B cell (primary cell): ENCODE data around the gene SYNPO. TPM values are rescaled to one million over a fixed set of nuclear protein-coding genes. Genes with fewer than 3 reads are reported as not detected.

Experiments
- ATAC-seq: fragments of 200-7000 bp; cut with Tn5 transposase; one replicate; pipeline ENCODE4 v1.10.0; 2021; ENCODE audit warnings: low read depth, mild to moderate bottlenecking, moderate number of reproducible peaks, moderate library complexity
- CTCF ChIA-PET: fragments of 350-600 bp; sonication (Branson Sonifier 250); formaldehyde crosslinking; loops from one replicate; lab custom pipeline; 2021; ENCODE audit warnings: antibody characterized with exemption, inconsistent platforms; lab: Charles Lee
- POLR2A ChIA-PET: fragments of 350-600 bp; sonication (Branson Sonifier 250); formaldehyde crosslinking; loops from one replicate; lab custom pipeline; 2021; ENCODE audit warnings: antibody characterized with exemption; lab: Charles Lee
- DNase-seq: peaks from one replicate; pipeline ENCODE4 v3.0.0; 2013
- H2AFZ ChIP-seq: 2 replicates; pipeline ENCODE4 v1.6.1; 2012; ENCODE audit warnings: mild to moderate bottlenecking, low read depth, low read length; ENCODE audit not compliant: insufficient read depth, poor library complexity, severe bottlenecking
- H3K27ac ChIP-seq, 2 donors: 1 replicate in 1 of 2; 2 replicates in 1 of 2; pipeline ENCODE4 v1.5.1; 2012 to 2013; ENCODE audit warnings: low read length in 2 of 2, mild to moderate bottlenecking in 2 of 2, moderate library complexity in 1 of 2
- H3K27me3 ChIP-seq, 4 experiments: fragments of 200-600 bp in 1 of 4; sonication (generic) in 1 of 4; replicated peaks in 1 of 4; 1 replicate in 2 of 4; 2 replicates in 2 of 4; pipeline versions ENCODE4 v1.6.1 to v1.7.0; 2013 to 2016; ENCODE audit warnings: low read length in 3 of 4, mild to moderate bottlenecking in 2 of 4, mixed read lengths in 1 of 4, moderate library complexity in 1 of 4; ENCODE audit not compliant: insufficient read depth in 4 of 4, control insufficient read depth in 3 of 4; ENCODE audit errors: control extremely low read depth in 1 of 4
- H3K36me3 ChIP-seq, 2 experiments: replicated peaks in 1 of 2; 1 replicate in 1 of 2; 2 replicates in 1 of 2; pipeline versions ENCODE4 v1.6.1 to v1.7.1; 2013; ENCODE audit warnings: low read length in 1 of 2; ENCODE audit not compliant: insufficient read depth in 2 of 2, control insufficient read depth in 1 of 2; ENCODE audit errors: control extremely low read depth in 1 of 2, extremely low read depth in 1 of 2
- H3K4me1 ChIP-seq, 2 donors: fragments of 200-600 bp in 1 of 2; sonication (generic) in 1 of 2; 1 replicate in 1 of 2; 2 replicates in 1 of 2; pipeline versions ENCODE4 v1.5.1 to v1.6.1; 2013 to 2017; ENCODE audit warnings: low read length in 2 of 2; ENCODE audit not compliant: control insufficient read depth in 2 of 2, insufficient read depth in 2 of 2
- H3K4me2 ChIP-seq: replicated peaks from 2 replicates; pipeline ENCODE3; 2012; ENCODE audit warnings: mild to moderate bottlenecking, low read depth, low read length; ENCODE audit not compliant: poor library complexity, severe bottlenecking
- H3K4me3 ChIP-seq, 5 experiments: fragments of 200-600 bp in 1 of 5; sonication (generic) in 1 of 5; 1 replicate in 3 of 5; 2 replicates in 2 of 5; pipeline versions ENCODE4 v1.5.1 to v1.7.0; 2011 to 2016; ENCODE audit warnings: low read length in 4 of 5, mild to moderate bottlenecking in 4 of 5, low read depth in 2 of 5, control low read depth in 1 of 5, moderate library complexity in 1 of 5; ENCODE audit not compliant: insufficient read depth in 1 of 5; ENCODE audit errors: control extremely low read depth in 1 of 5, extremely low read depth in 1 of 5
- H3K79me2 ChIP-seq: fragments of 200-600 bp; sonication (generic); one replicate; pipeline ENCODE4 v1.6.0; 2016; ENCODE audit warnings: low read length; ENCODE audit not compliant: control insufficient read depth, insufficient read depth
- H3K9ac ChIP-seq: fragments of 200-600 bp; sonication (generic); 2 replicates; pipeline ENCODE4 v1.6.1; 2017; ENCODE audit warnings: mild to moderate bottlenecking, low read length, moderate library complexity
- H3K9me3 ChIP-seq, 3 donors: one replicate each; pipeline versions ENCODE4 v1.6.1 to v1.7.1; 2013; ENCODE audit warnings: low read length in 2 of 3; ENCODE audit not compliant: control insufficient read depth in 2 of 3, insufficient read depth in 1 of 3; ENCODE audit errors: control extremely low read depth in 1 of 3
- H4K20me1 ChIP-seq: 2 replicates; pipeline ENCODE4 v1.6.0; 2012; ENCODE audit warnings: mild to moderate bottlenecking, low read length; ENCODE audit not compliant: insufficient read depth, control insufficient read depth, poor library complexity, severe bottlenecking
- H3K27ac Mint-ChIP-seq: one replicate; pipeline ENCODE4 v1.8.0; 2021; ENCODE audit warnings: mixed read lengths
- H3K27me3 Mint-ChIP-seq: one replicate; pipeline ENCODE4 v1.8.0; 2021; ENCODE audit warnings: mixed read lengths
- H3K4me1 Mint-ChIP-seq: one replicate; pipeline ENCODE4 v1.8.0; 2021; ENCODE audit warnings: mixed read lengths
- H3K4me3 Mint-ChIP-seq: one replicate; pipeline ENCODE4 v1.8.0; 2021; ENCODE audit warnings: mixed read lengths
- H3K9me3 Mint-ChIP-seq: one replicate; pipeline ENCODE4 v1.8.0; 2022; ENCODE audit warnings: mixed read lengths; ENCODE audit not compliant: insufficient read depth
- EZH2 ChIP-seq: IDR thresholded peaks from 2 replicates; pipeline ENCODE4 v1.6.1; 2012; ENCODE audit warnings: borderline replicate concordance, low read depth, mild to moderate bottlenecking, moderate library complexity, low read length; ENCODE audit not compliant: insufficient read depth, poor library complexity, severe bottlenecking
- WGBS: methylation state at CpG from one replicate; pipeline ENCODE4 v1.1.5; 2013; ENCODE audit warnings: missing lambda C conversion rate; ENCODE audit not compliant: insufficient coverage; 5-methylcytosine and 5-hydroxymethylcytosine counted together
- intact Hi-C: fragments of 100-400 bp; cut with micrococcal nuclease; formaldehyde crosslinking; loops from one replicate; pipeline ENCODE4 v1.10.0; 2022
- polyA plus RNA-seq: library from polyadenylated mRNA; depleted of rRNA; stranded (reverse); fragments of >200 nt; gene quantifications from 2 replicates; pipeline ENCODE4 v1.2.3, GENCODE V29; 2012
- total RNA-seq, 2 donors: library from RNA; stranded (reverse); fragments of 120-200 nt in 1 of 2; gene quantifications; 1 replicate in 1 of 2; 2 replicates in 1 of 2; pipeline versions ENCODE4 v1.2.3 to v1.2.4, GENCODE V29; 2013 to 2022
- TF ChIP-seq, protein P1 (sequence below): fragments of 200-600 bp; IDR thresholded peaks from one replicate; pipeline ENCODE4 v1.8.0; 2022; ENCODE audit warnings: antibody characterized with exemption, mild to moderate bottlenecking

SYNPO gene
- total and polyA plus RNA-seq, 2 donors (not counting 1 experiment from before 2014, with no cell fraction given) = 13.2 to 16.8 TPM

DNA sequence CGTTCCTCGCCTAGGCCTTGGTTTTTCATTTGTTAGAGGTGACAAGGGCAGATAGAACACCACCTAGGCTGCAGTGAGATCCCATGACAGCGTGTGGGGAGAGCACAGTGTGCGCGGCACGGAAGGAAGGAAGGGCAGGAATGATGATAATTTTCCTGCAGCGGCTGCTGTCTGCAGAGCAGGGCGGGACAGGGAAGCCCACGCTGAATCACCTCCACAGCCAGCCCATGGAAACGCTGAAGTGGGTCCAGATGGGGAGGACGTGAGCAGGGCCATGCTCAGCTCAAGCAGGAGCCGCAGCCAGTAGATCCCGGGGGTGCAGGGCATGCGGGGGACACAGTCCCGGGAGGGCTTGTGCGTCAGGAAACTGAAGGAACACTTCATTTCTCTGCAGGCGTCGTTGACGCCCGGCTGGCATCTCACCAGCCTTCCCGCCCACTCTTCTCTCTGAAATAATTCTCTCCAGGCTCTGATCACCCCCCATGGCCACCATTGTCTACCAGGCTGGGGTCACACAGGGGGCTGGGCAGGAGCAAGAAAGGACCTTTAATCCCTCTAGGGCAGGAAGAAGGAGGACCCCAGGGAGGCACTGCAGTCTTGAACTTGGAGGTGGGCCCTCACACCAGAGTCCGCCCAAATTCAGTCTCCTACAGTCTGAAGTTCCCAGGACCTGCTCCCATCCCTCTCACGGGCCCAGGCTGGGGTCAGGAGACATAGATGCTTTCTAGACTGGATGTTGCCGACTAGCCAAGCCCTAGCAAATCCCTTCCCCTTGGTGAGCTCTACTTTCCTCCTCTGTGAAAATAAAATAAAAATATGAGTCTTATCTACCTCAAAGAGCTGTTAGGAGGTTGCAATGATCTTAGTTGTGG is 20.9 kb upstream of the SYNPO start:
- ATAC-seq (no peak), DNase-seq (no peak)
- H3K27ac Mint-ChIP-seq = no peak overlapping the region
- Histone ChIP-seq H3K9ac (no peak overlapping the region), H3K4me1 (peaks cover 14 to 15% of the 10 kb centered on the region in 2 donors), H2AFZ (no peak overlapping the region), H3K79me2 (no peaks in the 10 kb centered on the region), H3K4me3 (no peak overlapping the region), H3K27me3 (no peaks in the 10 kb centered on the region), H3K4me2 (no peak overlapping the region), H3K36me3 (no peaks in the 10 kb centered on the region), H3K9me3 (no peaks in the 10 kb centered on the region), H4K20me1 (no peaks in the 10 kb centered on the region), H3K27ac (no peak overlapping the region)
- H3K4me1 Mint-ChIP-seq = peaks cover 19% of the 10 kb centered on the region
- CTCF ChIA-PET = no interaction called here
- intact Hi-C loops = loop anchor here (10.0 kb wide), 1 partner anchor 165 kb away; no protein-coding TSS in a partner anchor
- H3K4me3 Mint-ChIP-seq = no peak overlapping the region
- WGBS = 81% methylated on average over 22 of the region's 24 CpGs
- H3K9me3 Mint-ChIP-seq = no peaks in the 10 kb centered on the region
- TF ChIP-seq, protein P1, sequence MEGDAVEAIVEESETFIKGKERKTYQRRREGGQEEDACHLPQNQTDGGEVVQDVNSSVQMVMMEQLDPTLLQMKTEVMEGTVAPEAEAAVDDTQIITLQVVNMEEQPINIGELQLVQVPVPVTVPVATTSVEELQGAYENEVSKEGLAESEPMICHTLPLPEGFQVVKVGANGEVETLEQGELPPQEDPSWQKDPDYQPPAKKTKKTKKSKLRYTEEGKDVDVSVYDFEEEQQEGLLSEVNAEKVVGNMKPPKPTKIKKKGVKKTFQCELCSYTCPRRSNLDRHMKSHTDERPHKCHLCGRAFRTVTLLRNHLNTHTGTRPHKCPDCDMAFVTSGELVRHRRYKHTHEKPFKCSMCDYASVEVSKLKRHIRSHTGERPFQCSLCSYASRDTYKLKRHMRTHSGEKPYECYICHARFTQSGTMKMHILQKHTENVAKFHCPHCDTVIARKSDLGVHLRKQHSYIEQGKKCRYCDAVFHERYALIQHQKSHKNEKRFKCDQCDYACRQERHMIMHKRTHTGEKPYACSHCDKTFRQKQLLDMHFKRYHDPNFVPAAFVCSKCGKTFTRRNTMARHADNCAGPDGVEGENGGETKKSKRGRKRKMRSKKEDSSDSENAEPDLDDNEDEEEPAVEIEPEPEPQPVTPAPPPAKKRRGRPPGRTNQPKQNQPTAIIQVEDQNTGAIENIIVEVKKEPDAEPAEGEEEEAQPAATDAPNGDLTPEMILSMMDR = no peak
- no peak for TF ChIP-seq EZH2
- POLR2A ChIA-PET = no interaction called here
- H3K27me3 Mint-ChIP-seq = peaks cover 12% of the 10 kb centered on the region

DNA sequence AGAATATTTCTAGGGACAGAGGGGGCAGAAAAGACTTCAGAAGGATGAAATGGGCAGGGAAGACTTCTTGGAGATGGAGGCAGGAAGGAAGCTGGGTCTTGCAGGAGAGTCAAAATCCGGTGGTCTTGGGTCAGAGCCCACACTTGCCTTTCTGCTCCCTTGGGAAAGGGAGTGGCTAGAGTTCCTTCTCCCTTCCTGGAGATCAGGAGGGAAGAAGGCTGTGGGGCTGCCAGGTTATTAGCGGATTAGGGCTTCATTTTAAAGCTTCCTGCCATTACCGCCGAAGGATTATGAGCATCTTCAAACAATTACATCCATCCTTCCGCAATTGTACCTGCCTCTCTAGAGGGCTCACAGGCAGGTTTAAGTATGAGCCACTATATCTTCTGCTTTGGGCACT is 19.2 kb upstream of the SYNPO start:
- DNase-seq = no peak
- H2AFZ ChIP-seq = no peak overlapping the region
- H3K27me3 ChIP-seq = no peaks in the 10 kb centered on the region
- Mint-ChIP-seq H3K4me3 (no peak overlapping the region), H3K4me1 (peaks cover 28% of the 10 kb centered on the region), H3K27ac (no peak overlapping the region), H3K27me3 (peaks cover 7% of the 10 kb centered on the region), H3K9me3 (no peaks in the 10 kb centered on the region)
- no peak overlapping the region for H3K9ac ChIP-seq
- ChIA-PET POLR2A (no interaction called here), CTCF (interaction anchor here (1.0 kb wide), 1 partner anchor 58 kb away, joined by 3 read pairs; no protein-coding TSS in a partner anchor)
- no peak overlapping the region for H3K27ac ChIP-seq
- ATAC-seq = no peak
- no peaks in the 10 kb centered on the region for H3K9me3 ChIP-seq
- no peaks in the 10 kb centered on the region for H4K20me1 ChIP-seq
- peaks cover 15% of the 10 kb centered on the region for H3K79me2 ChIP-seq
- intact Hi-C loops = loop anchor here (10.0 kb wide), 1 partner anchor 166 kb away; no protein-coding TSS in a partner anchor
- WGBS = 62% methylated on average over 1 of the region's 5 CpGs
- H3K36me3 ChIP-seq = no peaks in the 10 kb centered on the region
- H3K4me1 ChIP-seq = peaks cover 25 to 29% of the 10 kb centered on the region in 2 donors
- TF ChIP-seq, protein P1 = no peak
- TF ChIP-seq EZH2 = no peak
- H3K4me2 ChIP-seq = no peak overlapping the region
- no peak overlapping the region for H3K4me3 ChIP-seq
